ENCODE results near the gene GADD45A. TPM values are rescaled to one million over a fixed set of nuclear protein-coding genes. Genes with fewer than 3 reads are reported as not detected.

The GADD45A gene
- total RNA-seq, 1 donor from 2014 or later = 28.6 TPM

- H3K9me3 Mint-ChIP-seq = peaks cover under 1% of the 10 kb centered on the region
- no peaks in the 10 kb centered on the region for H3K36me3 ChIP-seq
- H3K27ac ChIP-seq = no peak overlapping the region
- peak overlapping the region; percentile 82 for H3K27ac Mint-ChIP-seq
- no peaks in the 10 kb centered on the region for H3K27me3 ChIP-seq
- H3K9me3 ChIP-seq (ENCODE audit: low read depth) = no peaks in the 10 kb centered on the region
- no peak overlapping the region for H3K9ac ChIP-seq
- no peaks in the 10 kb centered on the region for H4K20me1 ChIP-seq (ENCODE audit: low read depth)
- no peaks in the 10 kb centered on the region for H3F3A ChIP-seq (ENCODE audit: low read depth)
- no peak overlapping the region for H3K4me3 ChIP-seq
- no peaks in the 10 kb centered on the region for H3K27me3 Mint-ChIP-seq (ENCODE audit: insufficient read depth, low read depth)
- peaks cover 8% of the 10 kb centered on the region for H3K36me3 Mint-ChIP-seq
- no peak overlapping the region for H3K4me2 ChIP-seq
- no peak overlapping the region for H3K4me3 Mint-ChIP-seq
- DNase-seq (ENCODE audit: low spot score) = peak; percentile 58
- H3K4me1 Mint-ChIP-seq = peaks cover 18% of the 10 kb centered on the region
- TF ChIP-seq EZH2 (IDR thresholded peaks at IDR 0.05) (no peak), EZH2phosphoT487 (IDR thresholded peaks at IDR 0.05) (no peak), CTCF (IDR thresholded peaks at IDR 0.05) (peak; percentile 45)
- H2AFZ ChIP-seq (replicated peaks) = no peak overlapping the region
- H3K79me2 ChIP-seq (ENCODE audit: low read depth) = no peaks in the 10 kb centered on the region
- no peaks in the 10 kb centered on the region for H3K4me1 ChIP-seq
Measured at GRCh38 chr1:67700692-67701410, 15.8 kb downstream of the GADD45A start.

DNA sequence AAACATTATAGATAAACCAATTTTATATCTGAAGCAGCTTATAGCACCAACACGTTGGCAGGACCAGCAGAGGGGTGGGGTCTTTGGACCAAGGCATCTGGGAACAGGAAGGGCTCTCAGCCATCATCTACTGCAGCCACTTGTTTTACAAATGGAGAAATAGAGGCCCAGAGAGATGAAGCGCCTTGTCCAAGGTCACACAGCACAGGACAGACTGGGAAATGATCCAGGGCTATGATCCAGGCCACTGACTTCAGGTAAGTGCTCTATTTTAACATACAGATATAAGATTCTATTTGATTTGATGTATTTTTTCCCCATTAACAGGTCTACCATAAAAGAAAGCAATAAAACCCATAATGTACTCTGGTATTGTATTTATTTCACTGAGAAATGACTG lies 16.9 kb downstream of the GADD45A start:
- no peak overlapping the region for H3K4me3 Mint-ChIP-seq
- H3K9ac ChIP-seq = no peak overlapping the region
- H3K27me3 Mint-ChIP-seq (ENCODE audit: insufficient read depth, low read depth) = no peaks in the 10 kb centered on the region
- H3K36me3 Mint-ChIP-seq = peaks cover 12% of the 10 kb centered on the region
- no peaks in the 10 kb centered on the region for H3K27me3 ChIP-seq
- no peaks in the 10 kb centered on the region for H4K20me1 ChIP-seq (ENCODE audit: low read depth)
- TF ChIP-seq EZH2 (IDR thresholded peaks at IDR 0.05) = no peak
- TF ChIP-seq EZH2phosphoT487 (IDR thresholded peaks at IDR 0.05) = no peak
- no peak for TF ChIP-seq CTCF (IDR thresholded peaks at IDR 0.05)
- H2AFZ ChIP-seq (replicated peaks) = no peak overlapping the region
- H3K4me2 ChIP-seq = no peak overlapping the region
- H3K27ac ChIP-seq = no peak overlapping the region
- H3K9me3 ChIP-seq (ENCODE audit: low read depth) = no peaks in the 10 kb centered on the region
- no peak overlapping the region for H3K27ac Mint-ChIP-seq
- H3K4me1 Mint-ChIP-seq = peaks cover 18% of the 10 kb centered on the region
- H3K9me3 Mint-ChIP-seq = no peaks in the 10 kb centered on the region
- no peak overlapping the region for H3K4me3 ChIP-seq
- no peaks in the 10 kb centered on the region for H3K79me2 ChIP-seq (ENCODE audit: low read depth)
- no peaks in the 10 kb centered on the region for H3K36me3 ChIP-seq
- DNase-seq (ENCODE audit: low spot score) = no peak
- no peaks in the 10 kb centered on the region for H3K4me1 ChIP-seq
- H3F3A ChIP-seq (ENCODE audit: low read depth) = no peaks in the 10 kb centered on the region

- no peaks in the 10 kb centered on the region for H3K4me1 ChIP-seq
- no peaks in the 10 kb centered on the region for H3K27me3 ChIP-seq
Measured at GRCh38 chr1:67704351-67704750, 19.4 kb downstream of the GADD45A start.

More at GRCh38 chr1:67704351-67704750, 19.4 kb downstream of the GADD45A start:
- Histone ChIP-seq H3K4me2 (no peak overlapping the region), H2AFZ (replicated peaks) (no peak overlapping the region), H3K79me2 (ENCODE audit: low read depth) (no peaks in the 10 kb centered on the region), H3F3A (ENCODE audit: low read depth) (no peaks in the 10 kb centered on the region), H3K27ac (no peak overlapping the region), H3K9me3 (ENCODE audit: low read depth) (no peaks in the 10 kb centered on the region), H3K36me3 (no peaks in the 10 kb centered on the region), H3K9ac (no peak overlapping the region), H3K4me3 (no peak overlapping the region), H4K20me1 (ENCODE audit: low read depth) (no peaks in the 10 kb centered on the region)
- Mint-ChIP-seq H3K36me3 (peaks cover 12% of the 10 kb centered on the region), H3K9me3 (no peaks in the 10 kb centered on the region), H3K4me1 (peaks cover 20% of the 10 kb centered on the region), H3K4me3 (no peak overlapping the region), H3K27me3 (ENCODE audit: insufficient read depth, low read depth) (no peaks in the 10 kb centered on the region), H3K27ac (no peak overlapping the region)
- TF ChIP-seq CTCF (IDR thresholded peaks at IDR 0.05) = no peak
- no peak for TF ChIP-seq EZH2 (IDR thresholded peaks at IDR 0.05)
- no peak for TF ChIP-seq EZH2phosphoT487 (IDR thresholded peaks at IDR 0.05)
- no peak for DNase-seq (ENCODE audit: low spot score)
